GM18861 (cell line): Measurements from ENCODE around the gene ZSCAN23.
A peak's percentile ranks its signal among the peaks of the same experiment; 100 is the strongest.

Experiments
- ATAC-seq: cut with Tn5 transposase; IDR thresholded peaks from one replicate; pipeline ENCODE4 v1.9.1; 2021; ENCODE audit not compliant: unreplicated experiment

The ZSCAN23 gene

GRCh38 chr6:28383235-28384142 lies 59.8 kb downstream of the ZSCAN23 start:
- ATAC-seq = peak; percentile 79
